ENCODE data around the gene CHI3L2. TPM values are rescaled to one million over a fixed set of nuclear protein-coding genes. Genes with fewer than 3 reads are reported as not detected.
"Not testable (repeated sequence)": the region's sequence is repeated elsewhere in the genome, so short reads cannot be mapped to it uniquely, and the experiment has no call there.

Gene CHI3L2
- total and polyA plus RNA-seq, 10 of the 15 experiments (the other 5 are each of a cell fraction or from before 2014, with no cell fraction given): 37.1 to 508 (median 98.3) TPM

- peaks cover 13% of the 10 kb centered on the region for H3K79me2 ChIP-seq (ENCODE audit: control insufficient read depth, insufficient read depth, low read length)
- H3K4me1 ChIP-seq (ENCODE audit: control insufficient read depth, insufficient read depth, low read length): peaks cover 70% of the 10 kb centered on the region
- POLR2A ChIA-PET: interaction anchor here (0.6 to 8.8 kb wide), 12 partner anchors 8 to 1930 kb away, joined by 3 to 371 read pairs (median 6); partner anchors contain the start of gene DENND2D
- DNase-seq (ENCODE audit: low read depth, low spot score); FAIRE-seq; ATAC-seq; H3K27me3 ChIP-seq (replicated peaks in 1 of 2; ENCODE audit: control insufficient read depth in 2 of 2, insufficient read depth in 2 of 2, low read length in 1 of 2); H2AFZ ChIP-seq (ENCODE audit: control insufficient read depth, low read depth, low read length); H4K20me1 ChIP-seq (ENCODE audit: control insufficient read depth, insufficient read depth); H3K9me3 ChIP-seq (replicated peaks; ENCODE audit: control insufficient read depth, insufficient read depth, low read length); in situ Hi-C loops (cut with MboI); H3K36me3 ChIP-seq (ENCODE audit: control insufficient read depth in 2 of 2, insufficient read depth in 2 of 2, low read length in 1 of 2): not testable (repeated sequence)
- intact Hi-C loops (cut with micrococcal nuclease; ENCODE audit: unreplicated experiment): loop anchor here (5.0 kb wide), 1 partner anchor 343 kb away; the partner anchor contains the start of gene CD53
- H3K4me2 ChIP-seq (ENCODE audit: control insufficient read depth, insufficient read depth): peak overlapping the region; percentile 68
- H3K9ac ChIP-seq (ENCODE audit: control insufficient read depth, insufficient read depth, low read length): peak overlapping the region; percentile 88
- 0% methylated on average over 2 of the region's 2 CpGs for WGBS (ENCODE audit: insufficient coverage, insufficient replicate concordance, low lambda C conversion rate, missing lambda C conversion rate)
- RAD21 ChIA-PET (ENCODE audit: unreplicated experiment): interaction anchor here (1.0 to 9.9 kb wide), 17 partner anchors 9 to 383 kb away, joined by 3 to 542 read pairs (median 5); partner anchors contain the start of genes CD53, CEPT1, DENND2D and DRAM2
- peak overlapping the region; percentile 100 for H3K27ac ChIP-seq (ENCODE audit: control insufficient read depth, insufficient read depth)
- TF ChIP-seq PKNOX1 (IDR thresholded peaks at IDR 0.05) (0 out of 2 replicates have a peak, but pooled peaks have one; percentile 51), POLR2AphosphoS5 (IDR thresholded peaks at IDR 0.05; ENCODE audit: low read length) (0 out of 2 replicates have a peak, but pooled peaks have one; percentile 11), POLR2A (IDR thresholded peaks at IDR 0.05; ENCODE audit: low read depth, low read length) (0 out of 2 replicates have a peak, but pooled peaks have one; percentile 8), POLR2AphosphoS2 (IDR thresholded peaks at IDR 0.05; ENCODE audit: low read depth, low read length) (0 out of 2 replicates have a peak, but pooled peaks have one; percentile 48)
- CTCF ChIA-PET: interaction anchor here (0.9 to 8.9 kb wide), 8 partner anchors 8 to 378 kb away, joined by 3 to 239 read pairs (median 6); partner anchors contain the start of gene DENND2D
- SMC1A ChIA-PET (ENCODE audit: uncharacterized antibody, unreplicated experiment): interaction anchor here (0.8 to 12.4 kb wide), 19 partner anchors 7 to 387 kb away, joined by 3 to 284 read pairs (median 8); partner anchors contain the start of genes CEPT1, DENND2D and DRAM2
- BruUV-seq (replicated peaks): TSS peak; percentile 91
- peak overlapping the region; percentile 33; the same call in 1 of the 2 replicates for H3K4me3 ChIP-seq
Observed at GRCh38 chr1:111215285-111215684, 12.2 kb upstream of the CHI3L2 start.

Measured in GM12878 (cell line).